Measurements from ENCODE around the gene RPL39L. TPM values are rescaled to one million over a fixed set of nuclear protein-coding genes. Genes with fewer than 3 reads are reported as not detected.

RPL39L gene
- 10 to 100 TPM in 2 of 4 donors, 1 to 10 TPM in 2; 2.0 to 11.6 (median 8.2) TPM for total RNA-seq

- ATAC-seq (ENCODE audit: low FRiP score) (peak; percentile 97), DNase-seq (ENCODE audit: low spot score) (peak; percentile 46)
- TF ChIP-seq CTCF (IDR thresholded peaks at IDR 0.05): peak in 1 of 3 donors; percentile 61
Measured at GRCh38 chr3:187139126-187139894, at the start of gene RPL39L. TSS of gene RPL39L (minus strand) at chr3:187139496. CDS start at chr3:187121300, 18,196 bp downstream.

- no peak for TF ChIP-seq CTCF (IDR thresholded peaks at IDR 0.05)
- no peak for ATAC-seq (ENCODE audit: low FRiP score)
- DNase-seq (ENCODE audit: low spot score): no peak
Measured at GRCh38 chr3:187188931-187189330, 49.6 kb upstream of the RPL39L start.

- peak; percentile 70 for ATAC-seq (ENCODE audit: low FRiP score)
- no peak for DNase-seq (ENCODE audit: low spot score)
- TF ChIP-seq CTCF (IDR thresholded peaks at IDR 0.05): no peak
Measured at GRCh38 chr3:187186801-187187421, 47.6 kb upstream of the RPL39L start.

GRCh38 chr3:187186375-187186774, 47.1 kb upstream of the RPL39L start:
- ATAC-seq (ENCODE audit: low FRiP score) (no peak), DNase-seq (ENCODE audit: low spot score) (no peak)
- TF ChIP-seq CTCF (IDR thresholded peaks at IDR 0.05): no peak

GRCh38 chr3:187185759-187186158, 46.5 kb upstream of the RPL39L start:
- TF ChIP-seq CTCF (IDR thresholded peaks at IDR 0.05): no peak
- DNase-seq (ENCODE audit: low spot score): no peak

GRCh38 chr3:187183903-187184302, 44.6 kb upstream of the RPL39L start:
- DNase-seq (ENCODE audit: low spot score) (no peak), ATAC-seq (ENCODE audit: low FRiP score) (no peak)
- TF ChIP-seq CTCF (IDR thresholded peaks at IDR 0.05): no peak

More at GRCh38 chr3:187185759-187186158, 46.5 kb upstream of the RPL39L start:
- no peak for ATAC-seq (ENCODE audit: low FRiP score)
